Activated CD8-positive, alpha-beta memory T cell treated with anti-CD3 and anti-CD28 coated beads for 36 hours (primary cell): ENCODE results near the gene PHF1. TPM values are rescaled to one million over a fixed set of nuclear protein-coding genes. Genes with fewer than 3 reads are reported as not detected.

ENCODE experiments used
- CTCF ChIA-PET: fragments of 350-600 bp; sonication (Branson Sonifier 250); formaldehyde crosslinking; loops from one replicate; lab custom pipeline; 2021; ENCODE audit warnings: antibody characterized with exemption; lab: Charles Lee
- POLR2A ChIA-PET: fragments of 350-600 bp; sonication (Branson Sonifier 250); formaldehyde crosslinking; loops from one replicate; lab custom pipeline; 2021; ENCODE audit warnings: antibody characterized with exemption; lab: Charles Lee
- total RNA-seq, 2 experiments: library from RNA; stranded (reverse); gene quantifications; one replicate each; pipeline ENCODE4 v1.2.3, GENCODE V29; 2021

PHF1 gene
- total RNA-seq, 2 experiments from 2014 or later, result 25.5 to 27.3 TPM

GRCh38 chr6:33413241-33414120 is 2.7 kb downstream of the PHF1 start:
- POLR2A ChIA-PET, result no interaction called here
- CTCF ChIA-PET, result no interaction called here

GRCh38 chr6:33414592-33415271 is 3.9 kb downstream of the PHF1 start:
- ChIA-PET POLR2A (no interaction called here), CTCF (no interaction called here)

- ChIA-PET CTCF (interaction anchor here (1.8 kb wide), 1 partner anchor 10 kb away, joined by 8 read pairs; no protein-coding TSS in a partner anchor), POLR2A (no interaction called here)
These were observed 5.0 kb downstream of the PHF1 start for GRCh38 chr6:33415831-33416230.

GRCh38 chr6:33416386-33417127 is 5.7 kb downstream of the PHF1 start:
- ChIA-PET POLR2A (no interaction called here), CTCF (interaction anchor here (0.9 to 1.8 kb wide), 2 partner anchors 9 to 25 kb away, joined by 3 to 8 read pairs; partner anchors contain the start of gene KIFC1)

- ChIA-PET POLR2A (no interaction called here), CTCF (interaction anchor here (0.6 to 1.8 kb wide), 3 partner anchors 8 to 29 kb away, joined by 3 to 8 read pairs (median 3); partner anchors contain the start of gene KIFC1)
These were observed 6.5 kb downstream of the PHF1 start for GRCh38 chr6:33417128-33417902.

GRCh38 chr6:33417903-33418689 is 7.3 kb downstream of the PHF1 start, which contains the start of gene CUTA:
CUTA (minus strand) TSS chr6:33418107; CDS start chr6:33418000, 107 bp downstream.
- ChIA-PET POLR2A (interaction anchor here (1.0 to 1.5 kb wide), 2 partner anchors 11 to 146 kb away, joined by 3 to 6 read pairs; partner anchors contain the start of genes RPS18 and VPS52), CTCF (interaction anchor here (0.6 to 1.3 kb wide), 6 partner anchors 13 to 102 kb away, joined by 3 to 4 read pairs (median 3); partner anchors contain the start of genes KIFC1 and ZBTB22)

- ChIA-PET CTCF (interaction anchor here (0.6 to 1.3 kb wide), 5 partner anchors 12 to 102 kb away, joined by 3 to 4 read pairs (median 3); partner anchors contain the start of gene ZBTB22), POLR2A (interaction anchor here (1.0 to 1.5 kb wide), 2 partner anchors 10 to 147 kb away, joined by 3 to 6 read pairs; partner anchors contain the start of genes RPS18 and VPS52)
These were observed 8.0 kb downstream of the PHF1 start for GRCh38 chr6:33418690-33419291.

GRCh38 chr6:33419580-33420490 is 9.0 kb downstream of the PHF1 start, which contains the start of gene SYNGAP1:
SYNGAP1 (plus strand) TSS chr6:33420065; CDS start chr6:33420265, 200 bp downstream.
- ChIA-PET CTCF (interaction anchor here (1.2 to 1.3 kb wide), 3 partner anchors 11 to 102 kb away, joined by 3 to 4 read pairs (median 3); partner anchors contain the start of gene ZBTB22), POLR2A (interaction anchor here (1.5 kb wide), 1 partner anchor 9 kb away, joined by 6 read pairs; no protein-coding TSS in a partner anchor)

- POLR2A ChIA-PET, result no interaction called here
- CTCF ChIA-PET, result no interaction called here
These were observed 9.9 kb downstream of the PHF1 start for GRCh38 chr6:33420491-33421343.

- CTCF ChIA-PET, result no interaction called here
- POLR2A ChIA-PET, result no interaction called here
These were observed 10.5 kb downstream of the PHF1 start for GRCh38 chr6:33421344-33421643.

- CTCF ChIA-PET, result interaction anchor here (0.6 to 1.7 kb wide), 3 partner anchors 32 to 1752 kb away, joined by 3 to 5 read pairs (median 4); partner anchors contain the start of gene KIFC1
- POLR2A ChIA-PET, result no interaction called here
These were observed 13.0 kb downstream of the PHF1 start for GRCh38 chr6:33423777-33424176.

GRCh38 chr6:33424855-33425667 is 14.2 kb downstream of the PHF1 start:
- ChIA-PET CTCF (interaction anchor here (0.6 to 2.1 kb wide), 9 partner anchors 9 to 241 kb away, joined by 3 to 9 read pairs (median 4); partner anchors contain the start of genes KIFC1 and ZBTB9), POLR2A (interaction anchor here (0.6 to 1.5 kb wide), 4 partner anchors 30 to 146 kb away, joined by 3 to 5 read pairs (median 4); partner anchors contain the start of genes WDR46, ZBTB22 and ZBTB9)

GRCh38 chr6:33425668-33426577 is 15.1 kb downstream of the PHF1 start:
- CTCF ChIA-PET, result interaction anchor here (0.6 to 2.1 kb wide), 8 partner anchors 10 to 240 kb away, joined by 3 to 9 read pairs (median 4); partner anchors contain the start of gene ZBTB9
- POLR2A ChIA-PET, result interaction anchor here (0.6 to 1.5 kb wide), 8 partner anchors 29 to 171 kb away, joined by 3 to 6 read pairs (median 4); partner anchors contain the start of genes KIFC1, TAPBP, WDR46 and ZBTB22
